ENCODE measurements around the gene ALDH3B2.
"Not testable (repeated sequence)": the region's sequence is repeated elsewhere in the genome, so short reads cannot be mapped to it uniquely, and the experiment has no call there.

ALDH3B2 gene

DNA sequence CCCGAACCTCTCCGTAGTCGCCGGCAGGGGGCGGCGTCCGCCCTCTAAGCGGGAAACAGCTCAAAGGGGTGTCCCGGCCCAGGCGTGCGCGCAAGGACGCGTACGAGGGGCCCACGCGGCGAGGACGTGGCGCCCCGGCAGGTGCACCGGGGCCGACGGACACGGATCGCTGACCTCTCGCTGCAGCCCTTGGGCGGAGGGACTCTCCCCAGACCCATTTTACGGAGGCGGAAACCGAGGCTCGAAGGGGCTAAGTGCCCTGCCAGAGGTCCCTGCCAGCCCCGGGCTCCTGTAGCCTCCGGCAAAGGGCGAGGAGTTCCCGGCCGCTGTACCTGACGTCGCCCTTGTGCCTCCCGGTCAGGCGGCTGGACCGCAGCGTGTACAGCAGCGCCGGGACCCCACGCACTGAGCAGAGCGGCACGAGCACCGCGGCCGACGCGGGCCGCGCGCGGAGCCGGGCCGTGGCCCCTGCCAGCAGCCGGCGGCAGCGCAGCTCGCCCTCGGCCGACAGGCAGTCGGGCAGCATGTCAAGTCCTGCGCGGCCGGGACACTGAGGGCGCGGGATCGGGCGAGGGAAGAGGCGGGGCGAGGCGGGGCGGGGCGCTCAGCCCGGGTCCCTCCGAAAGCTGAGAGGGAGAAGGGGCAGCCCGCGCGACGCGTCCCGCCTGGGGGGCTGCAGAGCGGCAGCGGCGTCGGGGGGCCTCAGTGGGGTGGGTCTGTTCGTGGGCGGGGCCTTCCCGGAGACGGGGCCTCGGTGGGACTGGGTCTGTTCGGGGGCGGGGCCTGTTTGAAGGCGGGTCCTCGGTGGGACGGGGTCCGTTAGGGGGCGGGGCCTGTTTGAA is 44.8 kb downstream of the ALDH3B2 start, which contains the start of gene NUDT8:
TSS of gene NUDT8 (minus strand) at position 552 of the 842 bp plus-strand sequence. CDS start at position 526, 26 bp downstream.
- peak; percentile 89 for DNase-seq (ENCODE audit: low spot score)

DNA sequence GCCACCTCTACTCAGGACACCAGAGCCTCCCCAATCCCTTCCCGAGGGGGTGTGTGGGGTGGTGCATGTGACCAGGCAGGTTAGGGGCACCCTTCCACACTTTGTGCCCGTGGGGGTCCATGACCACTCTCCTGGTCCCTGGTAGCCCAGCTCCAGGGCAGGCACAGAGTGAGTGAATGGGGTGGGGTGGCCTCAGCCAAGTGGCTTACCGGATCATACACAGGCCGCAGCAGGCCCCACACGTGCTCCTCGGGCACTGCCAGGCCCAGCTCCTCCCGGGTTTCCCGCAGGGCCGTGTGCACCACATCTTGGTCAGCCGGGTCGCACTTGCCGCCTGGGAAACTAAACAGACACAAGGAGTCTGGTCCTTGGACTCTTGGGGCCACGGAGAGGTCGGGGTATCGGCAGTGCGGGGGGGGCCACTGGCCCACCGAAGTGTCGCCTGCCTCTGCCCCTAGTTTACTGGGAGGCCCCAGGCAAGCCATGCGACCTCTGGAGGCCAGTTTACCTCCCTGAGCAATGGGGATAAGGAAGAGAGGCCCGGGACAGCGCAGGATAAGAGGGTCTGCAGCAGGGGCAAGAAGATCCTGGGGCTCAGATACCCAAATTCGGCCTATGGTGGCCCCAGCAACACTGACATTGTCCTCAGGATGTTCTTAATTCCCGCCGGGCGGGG is 45.6 kb downstream of the ALDH3B2 start:
- no peak for DNase-seq (ENCODE audit: low spot score)

DNA sequence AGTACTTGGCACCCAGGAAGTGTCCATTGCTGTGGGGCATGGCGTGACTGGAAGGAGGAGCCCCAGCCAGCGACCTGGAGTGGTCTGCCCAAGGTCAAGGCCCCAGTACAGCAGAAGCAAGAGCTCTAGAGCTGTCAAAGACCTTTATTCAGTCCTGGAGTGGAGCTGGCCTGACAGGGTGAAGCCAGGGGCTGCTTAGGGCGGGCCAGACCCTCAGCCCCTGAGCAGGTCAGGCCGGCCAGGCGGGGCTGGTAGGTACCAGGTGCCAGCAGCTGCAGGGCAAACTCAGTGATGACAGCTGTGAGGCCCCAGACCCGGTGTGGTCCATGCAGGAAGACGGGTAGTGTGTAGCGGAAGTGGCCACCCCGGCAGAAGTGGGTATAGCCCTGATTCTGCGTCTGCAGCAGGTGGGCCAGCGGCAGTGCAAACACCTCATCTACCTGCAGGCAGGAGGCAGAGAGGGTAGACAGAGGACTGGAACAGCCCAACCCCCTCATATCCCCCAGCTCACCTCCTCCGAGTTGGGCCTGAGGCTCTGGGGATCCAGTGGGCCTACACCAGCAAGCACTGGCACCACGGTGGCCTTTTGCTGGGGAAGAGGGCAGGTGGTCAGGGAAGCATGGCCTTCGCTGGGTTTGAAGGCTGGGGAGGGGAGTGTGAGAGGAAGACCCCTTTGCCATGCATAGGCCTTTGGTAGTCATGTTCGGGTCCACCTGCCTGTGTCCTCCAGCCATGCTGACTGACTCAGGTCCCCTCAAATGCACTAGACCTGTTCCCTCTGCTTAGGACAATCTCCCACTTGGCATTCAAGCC is 46.4 kb downstream of the ALDH3B2 start:
- DNase-seq (ENCODE audit: low spot score): no peak

DNA sequence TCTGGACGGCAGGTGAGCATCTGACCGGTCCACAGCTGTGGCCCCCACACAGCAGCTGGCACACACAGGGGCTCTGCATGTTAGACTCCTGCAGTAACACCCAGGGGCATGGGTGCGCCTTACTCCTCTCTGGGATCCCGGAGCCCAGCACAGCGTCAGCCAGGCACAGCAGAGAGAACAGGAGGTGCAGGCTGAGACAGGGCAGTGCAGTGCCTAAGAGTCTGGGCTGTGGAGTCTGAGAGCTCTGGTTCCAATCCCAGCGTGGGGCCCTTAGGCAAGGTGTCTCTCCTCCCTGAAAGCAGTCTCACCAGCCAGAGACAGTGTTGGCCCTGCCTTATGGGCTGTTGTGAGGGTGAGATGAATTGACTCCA is 47.0 kb downstream of the ALDH3B2 start:
- no peak for DNase-seq (ENCODE audit: low spot score)

DNA sequence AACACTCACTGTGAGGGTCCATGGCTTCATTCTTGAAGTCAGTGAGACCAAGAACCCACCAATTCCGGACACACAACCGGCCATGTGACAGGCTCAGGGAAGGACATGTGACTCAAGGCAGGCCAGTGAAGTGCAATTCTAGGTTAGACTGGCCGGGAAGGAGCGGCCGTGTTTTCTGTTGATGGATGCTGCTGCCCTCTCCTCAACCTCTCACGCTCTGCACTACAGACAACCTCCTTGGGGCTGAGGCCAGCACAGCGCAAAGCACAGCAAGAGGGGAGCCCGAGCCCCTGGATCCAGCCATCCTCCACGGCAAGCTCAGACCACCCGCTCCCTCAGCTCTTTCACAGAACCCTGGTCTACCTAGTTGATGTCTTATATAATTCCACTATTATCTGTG is 47.5 kb downstream of the ALDH3B2 start:
- DNase-seq (ENCODE audit: low spot score): no peak

DNA sequence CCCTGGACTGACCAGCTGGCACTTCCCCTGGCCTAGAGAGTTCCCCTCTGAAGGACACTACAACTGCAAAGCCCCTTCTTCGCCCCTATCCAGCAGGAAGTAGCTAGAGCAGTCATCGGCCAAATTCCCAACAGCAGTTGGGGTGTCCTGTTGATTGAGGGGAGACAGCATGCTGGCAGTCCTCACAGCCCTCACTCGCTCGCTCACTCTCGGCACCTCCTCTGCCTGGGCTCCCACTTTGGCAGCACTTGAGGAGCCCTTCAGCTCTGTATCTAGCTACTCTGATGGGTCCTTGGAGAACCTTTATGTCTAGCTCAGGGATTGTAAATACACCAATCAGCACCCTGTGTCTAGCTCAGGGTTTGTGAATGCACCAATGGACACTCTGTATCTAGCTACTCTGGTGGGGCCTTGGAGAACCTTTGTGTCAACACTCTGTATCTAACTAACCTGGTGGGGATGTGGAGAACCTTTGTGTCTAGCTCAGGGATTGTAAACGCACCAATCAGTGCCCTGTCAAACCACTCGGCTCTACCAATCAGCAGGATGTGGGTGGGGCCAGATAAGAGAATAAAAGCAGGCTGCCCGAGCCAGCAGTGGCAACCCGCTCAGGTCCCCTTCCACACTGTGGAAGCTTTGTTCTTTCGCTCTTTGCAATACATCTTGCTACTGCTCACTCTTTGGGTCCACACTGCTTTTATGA is 48.1 kb downstream of the ALDH3B2 start:
- not testable (repeated sequence) for DNase-seq (ENCODE audit: low spot score)

DNA sequence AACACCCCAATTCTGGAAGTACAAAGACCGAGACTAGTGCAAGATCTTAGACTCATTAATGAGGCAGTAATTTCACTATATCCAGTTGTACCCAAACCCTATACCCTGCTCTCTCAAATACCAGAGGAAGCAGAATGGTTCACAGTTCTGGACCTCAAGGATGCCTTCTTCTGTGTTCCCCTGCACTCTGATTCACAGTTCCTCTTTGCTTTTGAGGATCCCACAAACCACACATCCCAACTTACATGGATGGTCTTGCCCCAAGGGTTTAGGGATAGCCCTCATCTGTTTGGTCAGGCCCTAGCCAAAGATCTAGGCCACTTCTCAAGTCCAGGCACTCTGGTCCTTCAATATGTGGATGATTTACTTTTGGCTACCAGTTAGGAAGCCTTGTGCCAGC is 50.6 kb downstream of the ALDH3B2 start:
- not testable (repeated sequence) for DNase-seq (ENCODE audit: low spot score)

DNA sequence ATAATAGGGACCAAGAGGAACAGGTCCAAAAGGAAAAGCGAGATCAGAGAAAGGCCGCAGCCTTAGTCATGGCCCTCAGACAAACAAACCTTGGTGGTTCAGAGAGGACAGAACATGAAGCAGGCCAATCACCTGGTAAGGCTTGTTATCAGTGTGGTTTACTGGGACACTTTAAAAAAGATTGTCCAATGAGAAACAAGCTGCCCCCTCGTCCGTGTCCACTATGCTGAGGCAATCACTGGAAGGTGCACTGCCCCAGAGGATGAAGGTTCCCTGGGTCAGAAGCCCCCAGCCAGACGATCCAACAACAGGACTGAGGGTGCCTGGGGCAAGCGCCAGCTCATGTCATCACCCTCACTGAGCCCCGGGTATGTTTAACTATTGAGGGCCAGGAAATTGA is 51.5 kb downstream of the ALDH3B2 start:
- not testable (repeated sequence) for DNase-seq (ENCODE audit: low spot score)

DNA sequence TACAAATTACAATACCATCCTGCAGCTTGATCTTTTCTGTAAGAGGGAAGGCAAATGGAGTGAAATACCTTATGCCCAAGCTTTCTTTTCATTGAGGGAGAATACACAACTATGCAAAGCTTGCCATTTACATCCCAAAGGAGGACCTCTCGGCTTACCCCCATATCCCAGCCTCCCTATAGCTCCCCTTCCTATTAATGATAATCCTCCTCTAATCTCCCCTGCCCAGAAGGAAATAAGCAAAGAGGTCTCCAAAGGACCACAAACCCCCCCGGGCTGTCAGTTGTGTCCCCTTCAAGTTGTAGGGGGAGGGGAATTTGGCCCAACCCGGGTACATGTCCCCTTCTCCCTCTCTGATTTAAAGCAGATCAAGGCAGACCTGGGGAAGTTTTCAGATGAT is 52.5 kb downstream of the ALDH3B2 start:
- DNase-seq (ENCODE audit: low spot score): not testable (repeated sequence)

DNA sequence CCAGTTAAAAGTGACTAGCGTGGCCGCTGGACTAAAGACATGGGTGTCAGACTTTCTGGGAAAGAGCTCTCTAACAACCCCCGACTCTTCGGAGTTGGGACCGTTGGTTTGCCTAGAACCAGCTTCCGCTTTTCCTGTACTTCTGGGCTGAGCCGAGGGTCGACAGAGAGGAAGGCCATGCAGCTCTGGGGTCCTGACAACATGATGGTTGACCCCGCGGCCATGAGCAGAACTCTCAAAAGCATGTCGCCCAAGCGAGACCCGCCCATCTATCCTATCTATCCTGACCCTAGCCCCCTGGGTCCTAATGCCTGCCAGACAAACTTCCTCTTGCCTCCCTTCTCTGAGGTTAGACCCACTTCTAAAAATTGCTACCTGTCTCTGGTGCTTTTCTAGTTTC is 53.8 kb downstream of the ALDH3B2 start:
- DNase-seq (ENCODE audit: low spot score): not testable (repeated sequence)

DNA sequence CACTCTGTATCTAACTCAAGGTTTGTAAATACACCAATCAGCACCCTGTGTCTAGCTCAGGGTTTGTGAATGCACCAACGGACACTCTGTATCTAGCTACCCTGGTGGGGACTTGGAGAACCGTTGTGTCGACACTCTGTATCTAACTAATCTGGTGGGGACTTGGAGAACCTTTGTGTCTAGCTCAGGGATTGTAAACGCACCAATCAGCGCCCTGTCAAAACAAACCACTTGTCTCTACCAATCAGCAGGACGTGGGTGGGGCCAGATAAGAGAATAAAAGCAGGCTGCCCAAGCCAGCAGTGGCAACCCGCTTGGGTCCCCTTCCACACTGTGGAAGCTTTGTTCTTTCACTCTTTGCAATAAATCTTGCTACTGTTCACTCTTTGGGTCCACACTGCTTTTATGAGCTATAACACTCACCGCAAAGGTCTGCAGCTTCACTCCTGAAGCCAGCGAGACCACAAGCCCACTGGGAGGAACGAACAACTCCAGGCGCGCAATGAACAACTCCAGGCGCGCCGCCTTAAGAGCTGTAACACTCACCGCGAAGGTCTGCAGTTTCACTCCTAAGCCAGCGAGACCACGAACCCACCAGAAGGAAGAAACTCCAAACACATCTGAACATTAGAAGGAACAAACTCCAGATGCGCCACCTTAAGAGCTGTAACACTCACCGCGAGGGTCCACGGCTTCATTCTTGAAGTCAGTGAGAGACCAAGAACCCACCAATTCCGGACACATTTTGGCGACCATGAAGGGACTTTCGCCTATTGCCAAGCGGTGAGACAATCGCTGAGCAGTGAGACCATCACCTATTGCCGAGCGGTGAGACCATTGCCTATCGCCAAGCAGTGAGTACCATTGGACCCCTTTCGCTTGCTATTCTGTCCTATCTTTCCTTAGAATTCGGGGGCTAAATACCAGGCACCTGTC is 54.5 kb downstream of the ALDH3B2 start:
- not testable (repeated sequence) for DNase-seq (ENCODE audit: low spot score)

DNA sequence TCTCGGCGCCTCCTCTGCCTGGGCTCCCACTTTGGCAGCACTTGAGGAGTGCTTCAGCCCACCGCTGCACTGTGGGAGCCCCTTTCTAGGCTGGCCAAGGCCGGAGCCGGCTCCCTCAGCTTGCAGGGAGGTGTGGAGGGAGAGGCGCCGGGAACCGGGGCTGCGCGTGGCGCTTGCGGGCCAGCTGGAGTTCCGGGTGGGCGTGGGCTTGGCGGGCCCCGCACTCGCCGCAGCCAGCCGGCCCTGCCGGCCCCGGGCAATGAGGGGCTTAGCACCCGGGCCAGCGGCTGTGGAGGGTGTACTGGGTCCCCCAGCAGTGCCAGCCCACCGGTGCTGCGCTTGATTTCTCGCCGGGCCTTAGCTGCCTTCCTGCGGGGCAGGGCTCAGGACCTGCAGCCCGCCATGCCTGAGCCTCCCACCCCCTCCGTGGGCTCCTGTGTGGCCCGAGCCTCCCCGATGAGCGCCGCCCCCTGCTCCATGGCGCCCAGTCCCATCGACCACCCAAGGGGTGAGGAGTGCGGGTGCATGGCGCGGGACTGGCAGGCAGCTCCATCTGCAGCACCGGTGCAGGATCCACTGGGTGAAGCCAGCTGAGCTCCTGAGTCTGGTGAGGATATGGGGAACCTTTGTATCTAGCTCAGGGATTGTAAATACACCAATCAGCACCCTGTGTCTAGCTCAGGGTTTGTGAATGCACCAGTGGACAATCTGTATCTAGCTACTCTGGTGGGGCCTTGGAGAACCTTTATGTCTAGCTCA is 55.3 kb downstream of the ALDH3B2 start:
- not testable (repeated sequence) for DNase-seq (ENCODE audit: low spot score)

DNA sequence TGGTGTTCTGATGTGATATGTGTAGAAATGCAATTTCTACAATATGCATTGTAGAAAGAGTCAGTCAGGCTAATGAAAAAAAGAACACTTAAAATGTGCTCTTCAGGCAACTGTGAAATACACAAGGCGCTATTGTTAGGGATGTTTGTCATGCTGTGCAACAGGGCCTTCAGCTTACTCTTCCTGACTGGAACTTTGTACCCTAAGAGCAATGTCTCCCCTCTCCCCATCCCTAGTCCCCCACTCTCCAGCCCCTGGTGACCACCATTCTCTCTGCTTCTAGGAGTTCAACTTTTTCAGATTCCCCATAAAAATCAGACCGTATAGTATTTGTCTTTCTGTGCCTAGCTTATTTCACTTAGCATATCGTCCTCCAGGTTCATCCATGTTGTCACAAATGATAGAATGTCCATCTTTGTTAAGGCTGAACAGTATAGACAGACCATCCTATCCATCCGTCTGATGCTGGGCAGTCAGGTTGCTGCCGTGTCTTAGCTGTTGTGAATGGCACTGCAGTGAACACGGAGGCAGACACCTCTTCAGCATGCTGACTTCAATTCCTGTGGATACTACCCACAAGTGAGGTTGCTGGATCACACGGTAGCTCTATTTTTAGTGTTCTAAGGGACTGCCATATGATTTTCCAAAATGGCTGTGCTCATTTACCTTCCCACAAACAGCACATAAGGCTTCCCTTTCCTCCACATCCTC is 57.0 kb downstream of the ALDH3B2 start:
- DNase-seq (ENCODE audit: low spot score): no peak

DNA sequence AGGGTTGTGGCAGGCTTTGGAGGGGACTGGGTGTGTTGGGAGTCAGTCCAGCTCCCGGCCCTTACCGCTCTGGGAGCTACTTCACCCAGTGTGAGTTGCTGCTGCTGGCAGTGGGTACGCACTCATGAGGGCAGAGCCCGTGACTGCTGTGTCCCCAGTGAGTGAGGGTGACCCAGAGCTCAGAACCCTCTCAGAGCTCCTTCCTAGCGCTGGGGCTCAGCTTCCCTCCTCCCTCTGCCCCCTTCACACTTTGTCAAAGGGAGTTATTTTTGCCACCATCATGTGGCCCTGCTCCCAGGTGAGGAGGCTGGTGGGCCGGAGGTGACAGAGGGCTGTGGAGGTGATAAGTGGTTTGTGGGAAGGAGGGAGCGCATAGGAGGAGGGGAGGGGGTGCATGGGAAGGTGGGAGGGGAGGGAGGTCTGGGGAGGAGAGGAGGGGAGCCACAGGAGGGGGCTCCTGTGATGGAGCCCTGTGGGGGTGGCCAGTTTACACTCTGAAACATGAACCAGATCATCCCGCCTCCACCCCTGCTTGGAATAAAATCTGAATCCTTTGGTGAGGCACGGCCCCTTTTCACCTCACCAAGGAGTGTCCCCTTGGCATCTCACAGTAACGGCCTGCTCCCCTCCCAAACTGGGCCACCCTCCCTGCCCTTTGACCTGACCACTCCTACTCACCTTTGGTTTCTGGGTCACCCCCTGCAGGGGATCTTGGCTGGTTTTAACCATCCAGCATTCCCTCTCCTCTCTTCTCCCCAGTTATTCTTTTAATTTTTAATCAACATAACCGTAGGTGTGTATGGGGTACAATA is 57.8 kb downstream of the ALDH3B2 start:
- no peak for DNase-seq (ENCODE audit: low spot score)

DNA sequence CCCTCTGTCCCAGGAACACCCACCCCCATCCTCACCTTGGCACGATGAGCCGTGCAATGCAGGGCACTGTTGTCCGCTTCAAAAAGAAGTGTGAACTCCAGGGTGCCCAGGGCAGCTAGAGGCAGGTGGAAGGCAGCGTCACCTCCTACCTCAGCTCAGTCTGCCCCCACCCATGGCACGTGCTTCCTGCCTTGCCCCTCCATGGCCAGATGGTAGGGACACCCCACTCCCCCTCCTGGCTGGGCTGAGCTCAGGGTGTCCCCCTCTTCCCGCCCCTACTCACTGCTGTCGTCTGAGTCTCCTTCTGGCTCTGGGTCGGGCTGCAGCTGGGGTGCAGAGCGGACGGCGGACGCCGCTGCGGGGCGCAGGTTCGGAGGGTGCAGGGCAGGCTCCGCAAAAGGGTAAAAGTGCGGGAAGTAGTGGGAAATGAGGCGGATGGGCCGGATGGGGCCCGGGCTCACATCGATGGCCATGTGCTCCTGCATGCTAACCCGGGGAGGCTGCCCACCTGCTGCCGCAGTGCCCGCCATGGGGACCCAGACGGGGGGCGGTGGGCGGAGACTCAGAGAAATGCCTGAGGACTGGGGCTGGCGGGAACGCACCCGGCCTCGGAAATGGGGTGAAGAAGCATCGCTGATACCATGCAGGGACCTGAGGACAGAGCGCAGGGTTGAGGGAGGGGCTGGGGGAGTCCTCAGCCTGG is 58.5 kb downstream of the ALDH3B2 start:
- DNase-seq (ENCODE audit: low spot score): no peak

DNA sequence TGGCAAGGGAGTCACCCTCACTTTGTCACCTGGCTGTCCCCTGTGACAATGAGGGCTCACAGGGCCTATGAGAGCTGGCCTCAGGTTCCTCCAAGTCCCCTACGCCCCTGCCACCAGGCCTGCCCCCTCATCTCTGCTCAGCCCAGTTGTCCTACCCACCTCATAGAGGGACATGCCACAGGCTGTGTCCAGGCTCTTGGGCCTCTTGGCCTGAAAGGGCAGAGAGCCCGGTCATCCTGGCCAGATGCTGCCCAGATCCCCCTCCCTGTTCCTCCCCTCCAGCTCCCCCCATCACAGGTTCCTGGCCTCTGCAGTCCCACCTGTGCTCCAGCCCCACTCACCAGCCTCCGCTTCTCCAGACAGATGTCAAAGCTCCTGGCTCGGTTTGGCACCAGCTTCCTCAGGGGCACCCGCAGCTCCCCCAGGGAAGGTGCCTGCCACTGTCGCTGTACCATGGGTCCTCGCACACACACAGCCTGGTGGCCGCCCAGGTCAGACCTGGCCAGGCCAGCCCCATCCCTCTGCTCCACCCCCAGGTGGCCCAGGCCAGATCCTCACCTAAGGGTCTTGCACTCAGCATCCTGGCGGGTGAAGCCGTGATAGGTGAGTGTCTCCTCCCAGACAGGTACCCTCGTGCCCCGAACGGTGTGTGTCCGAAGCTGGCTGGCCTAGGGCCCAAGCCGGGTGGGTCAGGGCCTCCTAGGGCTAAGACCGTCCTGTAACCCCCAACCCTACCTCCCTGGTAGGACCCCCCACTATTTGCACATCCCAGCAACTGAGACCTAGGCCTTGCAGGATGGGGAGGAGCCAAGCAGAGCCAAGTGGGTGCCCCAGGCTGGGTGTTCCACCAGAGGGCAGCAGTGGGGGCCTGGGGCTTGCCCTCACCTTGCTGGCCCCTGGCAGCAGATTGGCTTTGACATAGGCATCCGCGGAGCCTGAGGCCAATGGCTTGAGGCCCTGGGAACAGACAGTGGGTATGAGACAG is 59.4 kb downstream of the ALDH3B2 start:
- peak; percentile 78 for DNase-seq (ENCODE audit: low spot score)
